SH-SY5Y (cell line): ENCODE results near the gene ZNF397.

ENCODE experiments used
- GATA2 ChIP-seq: IDR thresholded peaks from 2 replicates; pipeline ENCODE4 v1.6.1; 2011; ENCODE audit warnings: mild to moderate bottlenecking, low read depth, low read length
- GATA3 ChIP-seq: IDR thresholded peaks from 2 replicates; pipeline ENCODE4 v1.6.1; 2011; ENCODE audit warnings: low read depth, mild to moderate bottlenecking, low read length, moderate library complexity

- TF ChIP-seq GATA3 (no peak), GATA2 (no peak)
Observed at GRCh38 chr18:35252466-35252865, 11.6 kb downstream of the ZNF397 start.
